NCI-H748 (cell line): ENCODE measurements around the gene WBP1.
"Not testable (repeated sequence)": the region's sequence is repeated elsewhere in the genome, so short reads cannot be mapped to it uniquely, and the experiment has no call there.

ENCODE experiments used
- DNase-seq: peaks from one replicate; lab custom pipeline; 2025; ENCODE audit not compliant: unreplicated experiment; lab: John Stamatoyannopoulos, UW

Gene WBP1

GRCh38 chr2:74427551-74427950 lies 30.7 kb upstream of the WBP1 start:
- no peak for DNase-seq

GRCh38 chr2:74428675-74429074 lies 29.6 kb upstream of the WBP1 start:
- no peak for DNase-seq

- DNase-seq: no peak
These were observed 28.5 kb upstream of the WBP1 start for GRCh38 chr2:74429487-74430451.

- DNase-seq: no peak
These were observed 27.7 kb upstream of the WBP1 start for GRCh38 chr2:74430502-74430901.

- no peak for DNase-seq
These were observed 22.0 kb upstream of the WBP1 start for GRCh38 chr2:74436111-74436805.

GRCh38 chr2:74436848-74437695 lies 21.2 kb upstream of the WBP1 start:
- no peak for DNase-seq

- DNase-seq: no peak
These were observed 20.0 kb upstream of the WBP1 start for GRCh38 chr2:74438248-74438647.

GRCh38 chr2:74439373-74439772 lies 18.9 kb upstream of the WBP1 start:
- no peak for DNase-seq

GRCh38 chr2:74439803-74440377 lies 18.3 kb upstream of the WBP1 start:
- no peak for DNase-seq

GRCh38 chr2:74440378-74441169 lies 17.7 kb upstream of the WBP1 start:
- DNase-seq: peak; percentile 84

GRCh38 chr2:74441170-74441689 lies 17.0 kb upstream of the WBP1 start:
- DNase-seq: peak; percentile 68

GRCh38 chr2:74441690-74442482 lies 16.4 kb upstream of the WBP1 start, which contains the start of gene RTKN:
RTKN (minus strand) TSS chr2:74441937; CDS start chr2:74441816, 121 bp downstream.
- peak; percentile 69 for DNase-seq

GRCh38 chr2:74442483-74443297 lies 15.5 kb upstream of the WBP1 start:
- DNase-seq: not testable (repeated sequence)

- no peak for DNase-seq
These were observed 13.5 kb upstream of the WBP1 start for GRCh38 chr2:74444498-74445318.

- no peak for DNase-seq
These were observed 10.8 kb upstream of the WBP1 start for GRCh38 chr2:74447230-74447999.

GRCh38 chr2:74448771-74449170 lies 9.5 kb upstream of the WBP1 start:
- DNase-seq: no peak
